Measurements from ENCODE around the gene SRRM5. TPM values are rescaled to one million over a fixed set of nuclear protein-coding genes. Genes with fewer than 3 reads are reported as not detected.

The SRRM5 gene
- total RNA-seq, 2 donors from 2014 or later, result 0.28 to 0.59 TPM

GRCh38 chr19:43606569-43607229 lies 5.2 kb upstream of the SRRM5 start:
- intact Hi-C loops (cut with DNase I), result no loop called here
- Histone ChIP-seq H3K4me1 (replicated peaks) (peaks cover 7% of the 10 kb centered on the region), H3K4me3 (no peak overlapping the region), H3K9me3 (no peaks in the 10 kb centered on the region), H3K27me3 (replicated peaks; ENCODE audit: insufficient read depth) (no peaks in the 10 kb centered on the region), H3K27ac (peak overlapping the region; percentile 65 to 70), H3K36me3 (no peaks in the 10 kb centered on the region)
- TF ChIP-seq POLR2AphosphoS5 (IDR thresholded peaks at IDR 0.05), result peak; percentile 84
- no peak for TF ChIP-seq CTCF (IDR thresholded peaks at IDR 0.05)
- DNase-seq (ENCODE audit: low spot score), result peak; percentile 79
- WGBS, result 47% methylated on average over 7 of the region's 7 CpGs

- intact Hi-C loops (cut with DNase I), result no loop called here
- Histone ChIP-seq H3K4me3 (peak overlapping the region in 1 of 2 donors; percentile 1), H3K36me3 (no peaks in the 10 kb centered on the region), H3K9me3 (no peaks in the 10 kb centered on the region), H3K27me3 (replicated peaks; ENCODE audit: insufficient read depth) (no peaks in the 10 kb centered on the region), H3K27ac (peak overlapping the region; percentile 65 to 70), H3K4me1 (replicated peaks) (peaks cover 7% of the 10 kb centered on the region)
- WGBS, result 40% methylated on average over 26 of the region's 28 CpGs
- DNase-seq (ENCODE audit: low spot score), result no peak
- TF ChIP-seq CTCF (IDR thresholded peaks at IDR 0.05) (no peak), POLR2AphosphoS5 (IDR thresholded peaks at IDR 0.05) (no peak), POLR2A (IDR thresholded peaks at IDR 0.05) (no peak)
Measured at GRCh38 chr19:43607238-43608205, 4.4 kb upstream of the SRRM5 start.

GRCh38 chr19:43609872-43610271 lies 2.0 kb upstream of the SRRM5 start:
- H3K27me3 ChIP-seq (replicated peaks; ENCODE audit: insufficient read depth), result no peaks in the 10 kb centered on the region
- intact Hi-C loops (cut with DNase I), result no loop called here
- no peak overlapping the region for H3K4me3 ChIP-seq
- no peak overlapping the region for H3K27ac ChIP-seq
- H3K9me3 ChIP-seq, result no peaks in the 10 kb centered on the region
- peaks cover 7% of the 10 kb centered on the region for H3K4me1 ChIP-seq (replicated peaks)
- WGBS, result 86% methylated on average over 7 of the region's 7 CpGs
- H3K36me3 ChIP-seq, result no peaks in the 10 kb centered on the region
- TF ChIP-seq CTCF (IDR thresholded peaks at IDR 0.05) (no peak), POLR2AphosphoS5 (IDR thresholded peaks at IDR 0.05) (no peak), POLR2A (IDR thresholded peaks at IDR 0.05) (no peak)
- DNase-seq (ENCODE audit: low spot score), result no peak

- peaks cover 7% of the 10 kb centered on the region for H3K4me1 ChIP-seq (replicated peaks)
- no peaks in the 10 kb centered on the region for H3K36me3 ChIP-seq
- 63% methylated on average over 3 of the region's 3 CpGs for WGBS
- no peaks in the 10 kb centered on the region for H3K27me3 ChIP-seq (replicated peaks; ENCODE audit: insufficient read depth)
- TF ChIP-seq CTCF (IDR thresholded peaks at IDR 0.05), result no peak
- no peak for TF ChIP-seq POLR2A (IDR thresholded peaks at IDR 0.05)
- no peak for TF ChIP-seq POLR2AphosphoS5 (IDR thresholded peaks at IDR 0.05)
- H3K27ac ChIP-seq, result no peak overlapping the region
- intact Hi-C loops (cut with DNase I), result no loop called here
- H3K9me3 ChIP-seq, result no peaks in the 10 kb centered on the region
- no peak for DNase-seq (ENCODE audit: low spot score)
- no peak overlapping the region for H3K4me3 ChIP-seq
Measured at GRCh38 chr19:43610493-43610892, 1.4 kb upstream of the SRRM5 start.
